Activated CD8-positive, alpha-beta memory T cell treated with anti-CD3 and anti-CD28 coated beads, Interleukin-2, amount 50 U/mL, for 4 hours (primary cell): ENCODE results near the gene EVX2.

Source experiments
- DNase-seq: peaks from one replicate; pipeline ENCODE4 v3.0.0-alpha.2; 2020

EVX2 gene

GRCh38 chr2:176095421-176095820, 11.7 kb upstream of the EVX2 start:
- no peak for DNase-seq

GRCh38 chr2:176094349-176094748, 10.6 kb upstream of the EVX2 start:
- DNase-seq, result no peak

GRCh38 chr2:176093898-176094249, 10.1 kb upstream of the EVX2 start:
- no peak for DNase-seq

- DNase-seq, result no peak
These were observed 9.6 kb upstream of the EVX2 start for GRCh38 chr2:176093145-176093897.

GRCh38 chr2:176092270-176093144, 8.7 kb upstream of the EVX2 start, which contains the start of gene HOXD13:
TSS of gene HOXD13 (plus strand) at chr2:176092721. CDS start at chr2:176092891, 170 bp downstream.
- DNase-seq, result no peak

GRCh38 chr2:176091329-176092258, 7.8 kb upstream of the EVX2 start:
- DNase-seq, result no peak

- no peak for DNase-seq
These were observed 7.1 kb upstream of the EVX2 start for GRCh38 chr2:176090862-176091261.

- DNase-seq, result no peak
These were observed 6.2 kb upstream of the EVX2 start for GRCh38 chr2:176089843-176090395.

GRCh38 chr2:176088937-176089842, 5.4 kb upstream of the EVX2 start:
- no peak for DNase-seq

- no peak for DNase-seq
These were observed 4.5 kb upstream of the EVX2 start for GRCh38 chr2:176088048-176088936.

- no peak for DNase-seq
These were observed 3.7 kb upstream of the EVX2 start for GRCh38 chr2:176087330-176088047.

GRCh38 chr2:176085861-176086771, 2.4 kb upstream of the EVX2 start:
- no peak for DNase-seq

GRCh38 chr2:176085120-176085788, 1.5 kb upstream of the EVX2 start:
- no peak for DNase-seq

- no peak for DNase-seq
These were observed 903 bp upstream of the EVX2 start for GRCh38 chr2:176084611-176085119.

GRCh38 chr2:176082824-176083751, 674 bp downstream of the EVX2 start:
- no peak for DNase-seq

GRCh38 chr2:176082525-176082823, 1.3 kb downstream of the EVX2 start:
- no peak for DNase-seq
